Endothelial cell of umbilical vein (primary cell): Measurements from ENCODE around the gene TMC2. TPM values are rescaled to one million over a fixed set of nuclear protein-coding genes. Genes with fewer than 3 reads are reported as not detected.
"Not testable (repeated sequence)": the region's sequence is repeated elsewhere in the genome, so short reads cannot be mapped to it uniquely, and the experiment has no call there.

ENCODE experiments used
- BruUV-seq: library from RNA; stranded (reverse); fragments of 400-500 nt; replicated peaks from 2 replicates; lab custom pipeline; 2021; lab: Mats Ljungman, UMichigan
- CTCF ChIA-PET: fragments of 300-600, 350-600 bp; sonication (Branson Sonifier 250); formaldehyde crosslinking; loops from one replicate; lab custom pipeline; 2021; ENCODE audit warnings: antibody characterized with exemption, inconsistent platforms; lab: Charles Lee
- POLR2A ChIA-PET: fragments of 300-600, 350-600 bp; sonication (Branson Sonifier 250); formaldehyde crosslinking; loops from one replicate; lab custom pipeline; 2021; ENCODE audit warnings: antibody characterized with exemption, inconsistent platforms; lab: Charles Lee
- DNase-seq: peaks from one replicate; pipeline ENCODE4 v3.0.0-alpha.2; 2011; ENCODE audit warnings: low read depth, low spot score
- FAIRE-seq: peaks from 2 replicates; lab custom pipeline; 2011; peaks lifted over from hg19 to GRCh38; lab: Jason Lieb, UNC
- H2AFZ ChIP-seq: 2 replicates; pipeline ENCODE4 v1.6.0; 2012; ENCODE audit warnings: low read depth, low read length, control low read depth, inconsistent platforms
- H3K27ac ChIP-seq: 2 replicates; pipeline ENCODE4 v1.5.1; 2011; ENCODE audit warnings: low read depth, mild to moderate bottlenecking, control low read depth, low read length, moderate library complexity; ENCODE audit not compliant: insufficient read depth
- H3K27me3 ChIP-seq, 2 experiments: 2 replicates each; pipeline versions ENCODE4 v1.6.0 to v1.6.1; 2011; ENCODE audit warnings: low read length in 2 of 2, mixed read lengths in 1 of 2; ENCODE audit not compliant: control insufficient read depth in 2 of 2, insufficient read depth in 2 of 2
- H3K36me3 ChIP-seq, 2 experiments: 2 replicates in 1 of 2; 3 replicates in 1 of 2; pipeline ENCODE4 v1.5.1; 2011; ENCODE audit warnings: low read length in 2 of 2, mild to moderate bottlenecking in 1 of 2, moderate library complexity in 1 of 2; ENCODE audit not compliant: control insufficient read depth in 2 of 2, insufficient read depth in 2 of 2; ENCODE audit errors: extremely low read depth in 1 of 2
- H3K4me1 ChIP-seq: 3 replicates; pipeline ENCODE4 v1.5.1; 2011; ENCODE audit warnings: mild to moderate bottlenecking, low read length; ENCODE audit not compliant: control insufficient read depth, insufficient read depth; ENCODE audit errors: extremely low read depth
- H3K4me2 ChIP-seq: 2 replicates; pipeline ENCODE4 v1.6.1; 2011; ENCODE audit warnings: low read length, control low read depth, mixed read lengths; ENCODE audit not compliant: insufficient read depth
- H3K4me3 ChIP-seq, 3 experiments: fragments of 200-600 bp in 1 of 3; sonication (generic), shearing (Covaris generic) in 1 of 3; replicated peaks in 1 of 3; 2 replicates each; pipeline ENCODE4 v1.5.1; 2011 to 2016; ENCODE audit warnings: control low read depth in 3 of 3, low read length in 3 of 3, mild to moderate bottlenecking in 2 of 3, inconsistent platforms in 1 of 3, low read depth in 1 of 3, moderate library complexity in 1 of 3; ENCODE audit not compliant: insufficient read depth in 1 of 3
- H3K79me2 ChIP-seq: 2 replicates; pipeline ENCODE4 v1.6.0; 2012; ENCODE audit warnings: low read length, inconsistent platforms; ENCODE audit not compliant: control insufficient read depth, insufficient read depth
- H3K9ac ChIP-seq: replicated peaks from 2 replicates; pipeline ENCODE3; 2011; ENCODE audit warnings: low read length, control low read depth; ENCODE audit not compliant: insufficient read depth; ENCODE audit errors: extremely low read depth
- H3K9me1 ChIP-seq: replicated peaks from 3 replicates; pipeline ENCODE4 v1.6.0; 2011; ENCODE audit warnings: mild to moderate bottlenecking, low read length; ENCODE audit not compliant: control insufficient read depth, insufficient read depth; ENCODE audit errors: extremely low read depth
- H3K9me3 ChIP-seq: replicated peaks from 2 replicates; pipeline ENCODE4 v1.5.1; 2012; ENCODE audit warnings: low read length, inconsistent platforms; ENCODE audit not compliant: control insufficient read depth, insufficient read depth
- H4K20me1 ChIP-seq: replicated peaks from 2 replicates; pipeline ENCODE3; 2011; ENCODE audit warnings: mild to moderate bottlenecking, low read length; ENCODE audit not compliant: control insufficient read depth, insufficient read depth; ENCODE audit errors: extremely low read depth
- dilution Hi-C: fragments of 300-500 bp; cut with MboI; formaldehyde crosslinking; loops from one replicate; pipeline ENCODE4 v1.15.0; 2019; ENCODE audit warnings: low sequenced_read_pairs; ENCODE audit not compliant: extremely low pct_ligation_motif_present
- intact Hi-C: fragments of 100-400 bp; cut with micrococcal nuclease; formaldehyde crosslinking; loops from one replicate; pipeline ENCODE4 v1.10.0; 2022
- polyA plus RNA-seq, 4 experiments: library from polyadenylated mRNA; depleted of rRNA in 3 of 4; stranded (reverse) in 3 of 4; unstranded in 1 of 4; fragments of >200 nt; gene quantifications; 2 replicates each; pipeline versions ENCODE4 v1.2.1 to v1.2.3, GENCODE V29; 2011 to 2012; ENCODE audit warnings: missing spikeins in 1 of 4
- total RNA-seq: library from RNA; stranded (reverse); gene quantifications from 2 replicates; pipeline ENCODE4 v1.2.3, GENCODE V29; 2021

Gene TMC2
- total and polyA plus RNA-seq, 2 donors (not counting 3 experiments of a cell fraction or from before 2014, with no cell fraction given) = not detected

DNA sequence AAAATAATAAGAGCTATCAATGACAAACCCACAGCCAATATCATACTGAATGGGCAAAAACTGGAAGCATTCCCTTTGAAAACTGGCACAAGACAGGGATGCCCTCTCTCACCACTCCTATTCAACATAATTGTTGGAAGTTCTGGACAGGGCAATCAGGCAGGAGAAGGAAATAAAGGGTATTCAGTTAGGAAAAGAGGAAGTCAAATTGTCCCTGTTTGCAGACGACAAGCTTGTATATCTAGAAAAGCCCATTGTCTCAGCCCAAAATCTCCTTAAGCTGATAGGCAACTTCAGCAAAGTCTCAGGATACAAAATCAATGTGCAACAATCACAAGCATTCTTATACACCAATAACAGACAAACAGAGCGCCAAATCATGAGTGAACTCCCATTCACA, 31.6 kb upstream of the TMC2 start:
- BruUV-seq, H2AFZ ChIP-seq, CTCF ChIA-PET, H3K9ac ChIP-seq, H3K27me3 ChIP-seq, H3K9me3 ChIP-seq, FAIRE-seq, H3K4me2 ChIP-seq, H3K36me3 ChIP-seq, DNase-seq, dilution Hi-C loops, POLR2A ChIA-PET, H3K9me1 ChIP-seq, H3K4me3 ChIP-seq, H4K20me1 ChIP-seq, H3K27ac ChIP-seq: not testable (repeated sequence)
- intact Hi-C loops = loop anchor here (5.0 kb wide), 1 partner anchor 147 kb away; the partner anchor contains the start of gene NOP56
- H3K4me1 ChIP-seq = peaks cover 10% of the 10 kb centered on the region
- peaks cover 11% of the 10 kb centered on the region for H3K79me2 ChIP-seq

DNA sequence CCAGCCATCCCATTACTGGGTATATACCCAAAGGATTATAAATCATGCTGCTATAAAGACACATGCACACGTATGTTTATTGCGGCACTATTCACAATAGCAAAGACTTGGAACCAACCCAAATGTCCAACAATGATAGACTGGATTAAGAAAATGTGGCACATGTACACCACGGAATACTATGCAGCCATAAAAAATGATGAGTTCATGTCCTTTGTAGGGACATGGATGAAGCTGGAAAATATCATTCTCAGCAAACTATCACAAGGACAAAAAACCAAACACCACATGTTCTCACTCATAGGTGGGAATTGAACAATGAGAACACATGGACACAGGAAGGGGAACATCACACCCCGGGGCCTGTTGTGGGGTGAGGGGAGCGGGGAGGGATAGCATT, 29.9 kb upstream of the TMC2 start:
- Histone ChIP-seq H3K4me1 (peaks cover 10% of the 10 kb centered on the region), H3K79me2 (peaks cover 11% of the 10 kb centered on the region)
- ChIA-PET CTCF (interaction anchor here (9.2 kb wide), 1 partner anchor 16 kb away, joined by 99 read pairs; no protein-coding TSS in a partner anchor), POLR2A (interaction anchor here (0.7 kb wide), 2 partner anchors 78 to 202 kb away, joined by 5 to 7 read pairs; no protein-coding TSS in a partner anchor)
- FAIRE-seq, H3K27ac ChIP-seq, H3K4me2 ChIP-seq, H4K20me1 ChIP-seq, DNase-seq, dilution Hi-C loops, H3K4me3 ChIP-seq, H3K9ac ChIP-seq, H3K9me3 ChIP-seq, H2AFZ ChIP-seq, H3K9me1 ChIP-seq, H3K27me3 ChIP-seq, H3K36me3 ChIP-seq, BruUV-seq: not testable (repeated sequence)
- intact Hi-C loops = loop anchor here (5.0 kb wide), 1 partner anchor 146 kb away; the partner anchor contains the start of gene NOP56
